SK-N-SH treated with all-trans-retinoic acid at 6 μM for 48 hours (cell line): ENCODE measurements around the gene CLDN2.

ENCODE experiments used
- ATAC-seq: fragments of 200-7000 bp; cut with Tn5 transposase; 3 replicates; pipeline ENCODE4 v1.9.1; 2020; ENCODE audit warnings: mild to moderate bottlenecking, moderate library complexity
- ARNTL ChIP-seq: fragments of 450-650 bp; formaldehyde crosslinking; IDR thresholded peaks from 2 replicates; pipeline ENCODE4 v1.5.0; 2020; ENCODE audit warnings: low read depth, mild to moderate bottlenecking, moderate library complexity, borderline replicate concordance
- BACH2 ChIP-seq: fragments of 250-450 bp; sonication (Bioruptor Pico); IDR thresholded peaks from 2 replicates; pipeline ENCODE4 v1.9.0; 2021; ENCODE audit warnings: mild to moderate bottlenecking, borderline replicate concordance
- CREB5 ChIP-seq: fragments of 250-450 bp; sonication (Bioruptor Pico); IDR thresholded peaks from 2 replicates; pipeline ENCODE4 v1.5.1; 2020; ENCODE audit warnings: low read depth, mild to moderate bottlenecking, moderate library complexity
- CSDC2 ChIP-seq: fragments of 250-450 bp; sonication (Bioruptor Pico); IDR thresholded peaks from 2 replicates; pipeline ENCODE4 v1.5.0; 2020; ENCODE audit warnings: mild to moderate bottlenecking, moderate library complexity
- CSRNP3 ChIP-seq: fragments of 250-450 bp; sonication (Bioruptor Pico); IDR thresholded peaks from 2 replicates; pipeline ENCODE4 v1.5.1; 2021; ENCODE audit warnings: mild to moderate bottlenecking, moderate library complexity
- ESRRG ChIP-seq: fragments of 250-450 bp; sonication (Bioruptor Pico); IDR thresholded peaks from 2 replicates; pipeline ENCODE4 v1.6.1; 2021; ENCODE audit warnings: mild to moderate bottlenecking
- GLIS3 ChIP-seq: fragments of 250-450 bp; sonication (Bioruptor Pico); IDR thresholded peaks from 2 replicates; pipeline ENCODE4 v1.5.0; 2020; ENCODE audit warnings: mild to moderate bottlenecking, moderate library complexity
- ISL1 ChIP-seq: fragments of 250-450 bp; sonication (Bioruptor Pico); IDR thresholded peaks from 2 replicates; pipeline ENCODE4 v2.1.2; 2022; ENCODE audit warnings: mild to moderate bottlenecking, moderate library complexity
- OSR1 ChIP-seq: fragments of 250-450 bp; sonication (Bioruptor Pico); IDR thresholded peaks from 2 replicates; pipeline ENCODE4 v1.8.0; 2022; ENCODE audit warnings: moderate library complexity, mild to moderate bottlenecking, inconsistent platforms
- PATZ1 ChIP-seq: fragments of 250-450 bp; sonication (Bioruptor Pico); IDR thresholded peaks from 2 replicates; pipeline ENCODE4 v1.8.0; 2020; ENCODE audit warnings: mild to moderate bottlenecking, moderate library complexity, borderline replicate concordance
- POU6F1 ChIP-seq: fragments of 250-450 bp; sonication (Bioruptor Pico); IDR thresholded peaks from 2 replicates; pipeline ENCODE4 v1.8.0; 2021; ENCODE audit warnings: low read depth, mild to moderate bottlenecking, moderate library complexity, borderline replicate concordance
- PPARA ChIP-seq: fragments of 250-450 bp; sonication (Bioruptor Pico); IDR thresholded peaks from 2 replicates; pipeline ENCODE4 v1.5.0; 2020; ENCODE audit warnings: mild to moderate bottlenecking, borderline replicate concordance
- RARB ChIP-seq: fragments of 250-450 bp; sonication (Bioruptor Pico); IDR thresholded peaks from 2 replicates; pipeline ENCODE4 v1.8.0; 2021; ENCODE audit warnings: mild to moderate bottlenecking, moderate library complexity
- TCF4 ChIP-seq: fragments of 250-450 bp; sonication (Bioruptor Pico); IDR thresholded peaks from 2 replicates; pipeline ENCODE4 v1.8.0; 2021; ENCODE audit warnings: mild to moderate bottlenecking, moderate library complexity, borderline replicate concordance
- ZC3H10 ChIP-seq: fragments of 250-450 bp; sonication (Bioruptor Pico); IDR thresholded peaks from 2 replicates; pipeline ENCODE4 v1.5.1; 2021; ENCODE audit warnings: mild to moderate bottlenecking, moderate library complexity
- ZFP3 ChIP-seq: fragments of 250-450 bp; sonication (Bioruptor Pico); IDR thresholded peaks from 2 replicates; pipeline ENCODE4 v1.5.0; 2020; ENCODE audit warnings: mild to moderate bottlenecking, moderate library complexity
- ZFP30 ChIP-seq: fragments of 450-650 bp; formaldehyde crosslinking; IDR thresholded peaks from 2 replicates; pipeline ENCODE4 v1.5.0; 2022; ENCODE audit warnings: mild to moderate bottlenecking, moderate library complexity
- ZNF565 ChIP-seq: fragments of 450-650 bp; formaldehyde crosslinking; conservative IDR thresholded peaks from 2 replicates; pipeline ENCODE4 v1.5.0; 2020; ENCODE audit warnings: low read depth, mild to moderate bottlenecking, moderate library complexity
- ZNF70 ChIP-seq: fragments of 450-650 bp; formaldehyde crosslinking; IDR thresholded peaks from 2 replicates; pipeline ENCODE4 v1.5.0; 2020; ENCODE audit warnings: mild to moderate bottlenecking, moderate library complexity
- ZNF8 ChIP-seq: fragments of 450-650 bp; formaldehyde crosslinking; IDR thresholded peaks from 2 replicates; pipeline ENCODE4 v1.5.0; 2020; ENCODE audit warnings: mild to moderate bottlenecking, moderate library complexity

Gene CLDN2

GRCh38 chrX:106936246-106936645, 16.0 kb downstream of the CLDN2 start:
- ATAC-seq, result no peak
- TF ChIP-seq BACH2 (CRISPR knock-in tag) (no peak), ZNF565 (CRISPR knock-in tag) (no peak), ZNF8 (CRISPR knock-in tag) (no peak), GLIS3 (CRISPR knock-in tag) (no peak), POU6F1 (CRISPR knock-in tag) (no peak), CSDC2 (CRISPR knock-in tag) (no peak), ZFP30 (CRISPR knock-in tag) (no peak), ESRRG (no peak), OSR1 (CRISPR knock-in tag) (no peak), CREB5 (CRISPR knock-in tag) (no peak), PPARA (CRISPR knock-in tag) (no peak), TCF4 (no peak), ZFP3 (CRISPR knock-in tag) (no peak), PATZ1 (CRISPR knock-in tag) (no peak), RARB (CRISPR knock-in tag) (no peak), ARNTL (CRISPR knock-in tag) (no peak)

GRCh38 chrX:106939566-106939965, 19.4 kb downstream of the CLDN2 start:
- no peak for ATAC-seq
- no peak for TF ChIP-seq PATZ1 (CRISPR knock-in tag)
- no peak for TF ChIP-seq TCF4
- TF ChIP-seq CSDC2 (CRISPR knock-in tag), result no peak
- TF ChIP-seq CSRNP3, result no peak
- TF ChIP-seq ZNF70, result no peak
- no peak for TF ChIP-seq RARB (CRISPR knock-in tag)
- TF ChIP-seq ZFP30 (CRISPR knock-in tag), result no peak
- TF ChIP-seq ARNTL (CRISPR knock-in tag), result no peak

GRCh38 chrX:106940068-106940467, 19.9 kb downstream of the CLDN2 start:
- no peak for ATAC-seq
- TF ChIP-seq CSRNP3 (no peak), CREB5 (CRISPR knock-in tag) (no peak), TCF4 (no peak), ZC3H10 (CRISPR knock-in tag) (no peak), POU6F1 (CRISPR knock-in tag) (no peak), PATZ1 (CRISPR knock-in tag) (no peak), ZNF70 (no peak), PPARA (CRISPR knock-in tag) (no peak), ZFP3 (CRISPR knock-in tag) (no peak), RARB (CRISPR knock-in tag) (no peak), OSR1 (CRISPR knock-in tag) (no peak), ISL1 (CRISPR knock-in tag) (no peak), ZFP30 (CRISPR knock-in tag) (no peak), CSDC2 (CRISPR knock-in tag) (no peak), GLIS3 (CRISPR knock-in tag) (no peak)
